ENCODE measurements around the gene PTGER4. TPM values are rescaled to one million over a fixed set of nuclear protein-coding genes. Genes with fewer than 3 reads are reported as not detected.
"Not testable (repeated sequence)": the region's sequence is repeated elsewhere in the genome, so short reads cannot be mapped to it uniquely, and the experiment has no call there.

Gene PTGER4
- total RNA-seq, result 4.7 and 5.6 TPM in 2 replicates
- long read RNA-seq, transcript PTGER4-201 (3 exons, 3,848 nt), result major isoform, 8 of 11 reads
- long read RNA-seq, partial matches to known transcripts, result 0 of 11 reads
- long read RNA-seq, other reads (novel, unspliced or antisense), result 3 of 11 reads

- Mint-ChIP-seq H3K4me1 (ENCODE audit: low read depth) (peaks cover 40% of the 10 kb centered on the region), H3K9me3 (ENCODE audit: low read depth) (no peaks in the 10 kb centered on the region), H3K4me3 (ENCODE audit: low read depth) (peak within 1 kb of the TSS; percentile 87), H3K27me3 (peaks cover 27% of the 10 kb centered on the region), H3K27ac (peak within 1 kb of the TSS; percentile 94), H3K36me3 (ENCODE audit: insufficient read depth) (no peaks in the 10 kb centered on the region)
- TF ChIP-seq CTCF (IDR thresholded peaks at IDR 0.05; ENCODE audit: unreplicated experiment), result no peak
- peak; percentile 10 for DNase-seq (ENCODE audit: low spot score, unreplicated experiment)
Observed at GRCh38 chr5:40679913-40680681, at the start of gene PTGER4. PTGER4 (plus strand) TSS chr5:40679915; CDS start chr5:40680994, 1,079 bp downstream.

GRCh38 chr5:40630126-40630525 is 49.6 kb upstream of the PTGER4 start:
- no peak for TF ChIP-seq CTCF (IDR thresholded peaks at IDR 0.05; ENCODE audit: unreplicated experiment)
- H3K4me1 Mint-ChIP-seq (ENCODE audit: low read depth), result no peaks in the 10 kb centered on the region
- DNase-seq (ENCODE audit: low spot score, unreplicated experiment), result no peak
- no peak overlapping the region for H3K27ac Mint-ChIP-seq
- no peaks in the 10 kb centered on the region for H3K27me3 Mint-ChIP-seq
- H3K4me3 Mint-ChIP-seq (ENCODE audit: low read depth), result no peak overlapping the region
- H3K9me3 Mint-ChIP-seq (ENCODE audit: low read depth), result no peaks in the 10 kb centered on the region
- H3K36me3 Mint-ChIP-seq (ENCODE audit: insufficient read depth), result no peaks in the 10 kb centered on the region

GRCh38 chr5:40631236-40631635 is 48.5 kb upstream of the PTGER4 start:
- H3K27ac Mint-ChIP-seq, result no peak overlapping the region
- H3K4me3 Mint-ChIP-seq (ENCODE audit: low read depth), result no peak overlapping the region
- H3K36me3 Mint-ChIP-seq (ENCODE audit: insufficient read depth), result no peaks in the 10 kb centered on the region
- no peak for TF ChIP-seq CTCF (IDR thresholded peaks at IDR 0.05; ENCODE audit: unreplicated experiment)
- no peak for DNase-seq (ENCODE audit: low spot score, unreplicated experiment)
- no peaks in the 10 kb centered on the region for H3K27me3 Mint-ChIP-seq
- H3K9me3 Mint-ChIP-seq (ENCODE audit: low read depth), result peaks cover 4% of the 10 kb centered on the region
- no peaks in the 10 kb centered on the region for H3K4me1 Mint-ChIP-seq (ENCODE audit: low read depth)

GRCh38 chr5:40634154-40634553 is 45.6 kb upstream of the PTGER4 start:
- peaks cover 28% of the 10 kb centered on the region for H3K9me3 Mint-ChIP-seq (ENCODE audit: low read depth)
- H3K27ac Mint-ChIP-seq, result no peak overlapping the region
- TF ChIP-seq CTCF (IDR thresholded peaks at IDR 0.05; ENCODE audit: unreplicated experiment), result no peak
- no peak for DNase-seq (ENCODE audit: low spot score, unreplicated experiment)
- H3K36me3 Mint-ChIP-seq (ENCODE audit: insufficient read depth), result no peaks in the 10 kb centered on the region
- H3K4me1 Mint-ChIP-seq (ENCODE audit: low read depth), result no peaks in the 10 kb centered on the region
- no peak overlapping the region for H3K4me3 Mint-ChIP-seq (ENCODE audit: low read depth)
- no peaks in the 10 kb centered on the region for H3K27me3 Mint-ChIP-seq

- H3K4me3 Mint-ChIP-seq (ENCODE audit: low read depth), result no peak overlapping the region
- H3K4me1 Mint-ChIP-seq (ENCODE audit: low read depth), result no peaks in the 10 kb centered on the region
- H3K9me3 Mint-ChIP-seq (ENCODE audit: low read depth), result peaks cover 32% of the 10 kb centered on the region
- DNase-seq (ENCODE audit: low spot score, unreplicated experiment), result no peak
- no peak for TF ChIP-seq CTCF (IDR thresholded peaks at IDR 0.05; ENCODE audit: unreplicated experiment)
- H3K27ac Mint-ChIP-seq, result no peak overlapping the region
- no peaks in the 10 kb centered on the region for H3K36me3 Mint-ChIP-seq (ENCODE audit: insufficient read depth)
- H3K27me3 Mint-ChIP-seq, result no peaks in the 10 kb centered on the region
Observed at GRCh38 chr5:40634593-40634992, 45.1 kb upstream of the PTGER4 start.

GRCh38 chr5:40639531-40639930 is 40.2 kb upstream of the PTGER4 start:
- not testable (repeated sequence) for H3K27me3 Mint-ChIP-seq; DNase-seq (ENCODE audit: low spot score, unreplicated experiment); H3K27ac Mint-ChIP-seq; H3K36me3 Mint-ChIP-seq (ENCODE audit: insufficient read depth); H3K4me1 Mint-ChIP-seq (ENCODE audit: low read depth); H3K4me3 Mint-ChIP-seq (ENCODE audit: low read depth)
- H3K9me3 Mint-ChIP-seq (ENCODE audit: low read depth), result peaks cover 39% of the 10 kb centered on the region
